HepG2 (cell line): ENCODE results near the gene URM1. TPM values are rescaled to one million over a fixed set of nuclear protein-coding genes. Genes with fewer than 3 reads are reported as not detected.
A peak's percentile ranks its signal among the peaks of the same experiment; 100 is the strongest.

Source experiments
- CCAR2 ChIP-seq: fragments of 200-400 bp; formaldehyde crosslinking; optimal IDR thresholded peaks from 2 replicates; pipeline ENCODE3; 2018; ENCODE audit warnings: low read depth, mild to moderate bottlenecking, low read length, moderate library complexity
- ELF1 ChIP-seq: sonication (generic); formaldehyde crosslinking; IDR thresholded peaks from 2 replicates; pipeline ENCODE4 v1.4.0; 2020; ENCODE audit warnings: missing genetic modification reagents
- HDAC1 ChIP-seq: sonication (generic); formaldehyde crosslinking; IDR thresholded peaks from 2 replicates; pipeline ENCODE4 v1.5.1; 2020; ENCODE audit warnings: mild to moderate bottlenecking, missing genetic modification reagents
- IRF2 ChIP-seq: IDR thresholded peaks from 2 replicates; pipeline ENCODE4 v1.6.1; 2018; ENCODE audit warnings: missing genetic modification reagents, missing compliant biosample characterization
- PAWR ChIP-seq: sonication (generic); formaldehyde crosslinking; IDR thresholded peaks from 2 replicates; pipeline ENCODE4 v1.4.0; 2020; ENCODE audit warnings: missing genetic modification reagents, mild to moderate bottlenecking, borderline replicate concordance
- PHF20 ChIP-seq: sonication (generic); formaldehyde crosslinking; IDR thresholded peaks from 2 replicates; pipeline ENCODE4 v1.5.0; 2020; ENCODE audit warnings: mild to moderate bottlenecking, missing genetic modification reagents
- SAP130 ChIP-seq: IDR thresholded peaks from 2 replicates; pipeline ENCODE4 v1.6.1; 2016; ENCODE audit warnings: low read depth
- SRSF9 ChIP-seq: fragments of 200-400 bp; formaldehyde crosslinking; IDR thresholded peaks from 2 replicates; pipeline ENCODE4 v1.6.1; 2018; ENCODE audit warnings: borderline replicate concordance, mild to moderate bottlenecking, low read depth, low read length; ENCODE audit not compliant: insufficient read depth, poor library complexity, severe bottlenecking
- TAF1 ChIP-seq: sonication (generic); formaldehyde crosslinking; IDR thresholded peaks from 2 replicates; pipeline ENCODE4 v1.4.0; 2020; ENCODE audit warnings: missing genetic modification reagents
- TBX3 ChIP-seq: fragments of 450-650 bp; IDR thresholded peaks from 2 replicates; pipeline ENCODE4 v1.6.1; 2017; ENCODE audit warnings: antibody characterized with exemption, mild to moderate bottlenecking, inconsistent platforms, borderline replicate concordance
- THAP9 ChIP-seq: sonication (generic); formaldehyde crosslinking; IDR thresholded peaks from 2 replicates; pipeline ENCODE4; 2020; ENCODE audit warnings: missing genetic modification reagents, mild to moderate bottlenecking, borderline replicate concordance
- THRA ChIP-seq: sonication (generic); formaldehyde crosslinking; IDR thresholded peaks from 2 replicates; pipeline ENCODE4 v1.4.0; 2020; ENCODE audit warnings: missing genetic modification reagents, borderline replicate concordance
- YEATS2 ChIP-seq: sonication (generic); formaldehyde crosslinking; IDR thresholded peaks from 2 replicates; pipeline ENCODE4 v1.4.0; 2020; ENCODE audit warnings: missing genetic modification reagents, borderline replicate concordance
- ZBTB40 ChIP-seq, 2 experiments: fragments of 450-650 bp in 1 of 2; sonication (generic) in 1 of 2; formaldehyde crosslinking in 1 of 2; IDR thresholded peaks; 2 replicates each; pipeline versions ENCODE4 v1.6.1 to v1.8.0; 2016 to 2022; ENCODE audit warnings: antibody characterized with exemption in 1 of 2, mild to moderate bottlenecking in 1 of 2, missing genetic modification reagents in 1 of 2
- polyA plus RNA-seq, 8 experiments: library from polyadenylated mRNA; depleted of rRNA in 3 of 8; stranded (reverse) in 7 of 8; unstranded in 1 of 8; fragments of >200 nt; fragmentation: Illumina TruSeq in 4 of 8; extraction: Trizol in 4 of 8; gene quantifications; 2 replicates each; pipeline versions ENCODE4 v1.2.1 to v1.2.3, GENCODE V29; 2011 to 2016; ENCODE audit warnings: low read depth in 4 of 8, missing spikeins in 1 of 8, mixed read lengths in 1 of 8; ENCODE audit not compliant: insufficient read depth in 1 of 8
- total RNA-seq, 5 experiments: library from RNA; depleted of rRNA; stranded (reverse); fragments of >200 nt; fragmentation: Illumina TruSeq; extraction: Trizol; gene quantifications; 2 replicates each; pipeline ENCODE4 v1.2.3, GENCODE V29; 2016; ENCODE audit warnings: low read depth in 1 of 5

URM1 gene
- total and polyA plus RNA-seq, 2 of the 13 experiments (the other 11 are each of a cell fraction or from before 2014, with no cell fraction given), result 37.1 to 41.3 TPM

- peak; percentile 63 for TF ChIP-seq ZBTB40 (IDR thresholded peaks at IDR 0.05)
- TF ChIP-seq ZBTB40 (CRISPR knock-in tag; IDR thresholded peaks at IDR 0.05), result peak; percentile 64; the same call in 1 of the 2 replicates
- TF ChIP-seq CCAR2, result no peak
- TF ChIP-seq TBX3, result no peak
- TF ChIP-seq SRSF9, result no peak
- TF ChIP-seq ELF1, result peak; percentile 92
- TF ChIP-seq THAP9 (CRISPR knock-in tag), result peak; percentile 87; the same call in 1 of the 2 replicates
- peak; percentile 94 for TF ChIP-seq SAP130
- peak; percentile 96 for TF ChIP-seq PHF20 (CRISPR knock-in tag)
- peak; percentile 82 for TF ChIP-seq HDAC1 (CRISPR knock-in tag)
- TF ChIP-seq YEATS2 (CRISPR knock-in tag), result peak; percentile 73; the same call in 1 of the 2 replicates
- TF ChIP-seq IRF2 (CRISPR knock-in tag), result no peak
- TF ChIP-seq PAWR (CRISPR knock-in tag), result no peak
- TF ChIP-seq TAF1 (CRISPR knock-in tag), result peak; percentile 76
- TF ChIP-seq THRA (CRISPR knock-in tag), result peak; percentile 39; the same call in 1 of the 2 replicates
These were observed at the start of gene URM1 (continued) for GRCh38 chr9:128370752-128371629.
